ENCODE results near the gene RWDD2A. TPM values are rescaled to one million over a fixed set of nuclear protein-coding genes. Genes with fewer than 3 reads are reported as not detected.

Gene RWDD2A
- total RNA-seq, 4 donors from 2014 or later, result 0.95 to 3.5 (median 1.6) TPM

DNA sequence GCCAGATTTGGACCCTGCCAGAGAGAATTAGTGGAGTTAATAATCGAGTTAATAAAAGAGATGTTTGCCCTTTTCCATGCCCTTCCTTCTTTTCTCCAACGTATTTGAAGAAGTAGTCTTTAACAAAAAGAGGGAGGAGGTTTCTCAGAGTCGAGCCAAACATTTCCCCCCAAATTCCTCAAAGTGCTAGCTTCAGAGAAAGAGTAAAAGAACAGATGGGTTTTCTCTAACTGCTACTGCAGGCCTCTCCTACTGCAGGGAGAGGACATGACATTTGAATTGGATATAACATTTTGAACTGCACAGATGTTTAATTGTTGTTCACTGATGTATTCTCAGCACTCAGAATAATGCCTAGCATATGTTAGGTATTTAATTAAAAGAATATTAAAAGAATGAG lies 25.5 kb downstream of the RWDD2A start:
- Histone ChIP-seq H3K27me3 (no peaks in the 10 kb centered on the region), H3K36me3 (no peaks in the 10 kb centered on the region), H3K27ac (no peak overlapping the region), H3K4me1 (no peaks in the 10 kb centered on the region), H3K9me3 (no peaks in the 10 kb centered on the region), H3K4me3 (no peak overlapping the region)
- WGBS, result 52% methylated on average over 3 of the region's 3 CpGs
- TF ChIP-seq EP300 (IDR thresholded peaks at IDR 0.05) (no peak), POLR2AphosphoS5 (IDR thresholded peaks at IDR 0.05) (no peak), POLR2A (IDR thresholded peaks at IDR 0.05) (no peak)
- TF ChIP-seq, protein P1, sequence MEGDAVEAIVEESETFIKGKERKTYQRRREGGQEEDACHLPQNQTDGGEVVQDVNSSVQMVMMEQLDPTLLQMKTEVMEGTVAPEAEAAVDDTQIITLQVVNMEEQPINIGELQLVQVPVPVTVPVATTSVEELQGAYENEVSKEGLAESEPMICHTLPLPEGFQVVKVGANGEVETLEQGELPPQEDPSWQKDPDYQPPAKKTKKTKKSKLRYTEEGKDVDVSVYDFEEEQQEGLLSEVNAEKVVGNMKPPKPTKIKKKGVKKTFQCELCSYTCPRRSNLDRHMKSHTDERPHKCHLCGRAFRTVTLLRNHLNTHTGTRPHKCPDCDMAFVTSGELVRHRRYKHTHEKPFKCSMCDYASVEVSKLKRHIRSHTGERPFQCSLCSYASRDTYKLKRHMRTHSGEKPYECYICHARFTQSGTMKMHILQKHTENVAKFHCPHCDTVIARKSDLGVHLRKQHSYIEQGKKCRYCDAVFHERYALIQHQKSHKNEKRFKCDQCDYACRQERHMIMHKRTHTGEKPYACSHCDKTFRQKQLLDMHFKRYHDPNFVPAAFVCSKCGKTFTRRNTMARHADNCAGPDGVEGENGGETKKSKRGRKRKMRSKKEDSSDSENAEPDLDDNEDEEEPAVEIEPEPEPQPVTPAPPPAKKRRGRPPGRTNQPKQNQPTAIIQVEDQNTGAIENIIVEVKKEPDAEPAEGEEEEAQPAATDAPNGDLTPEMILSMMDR (IDR thresholded peaks at IDR 0.05), result no peak
- DNase-seq (ENCODE audit: low spot score in 2 of 2), result no peak

DNA sequence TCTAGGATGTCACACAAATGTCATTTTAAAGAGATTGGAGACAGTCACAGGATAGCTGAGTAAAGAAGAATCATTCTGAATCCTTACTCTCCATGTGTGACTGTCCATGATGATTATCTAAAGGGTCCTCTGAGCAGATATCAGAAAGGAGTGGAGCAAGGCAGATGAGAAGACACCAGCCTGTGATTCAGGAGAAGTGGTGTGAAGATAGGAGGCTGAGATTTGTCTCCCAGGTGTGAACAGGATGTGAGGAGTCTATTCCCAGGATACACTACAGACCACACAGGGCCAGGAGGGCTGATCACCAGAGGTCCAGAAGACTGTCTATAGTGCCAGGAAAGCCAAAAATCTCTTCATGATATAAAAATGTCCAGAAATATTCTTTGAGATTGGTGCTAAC lies 27.0 kb downstream of the RWDD2A start:
- Histone ChIP-seq H3K36me3 (no peaks in the 10 kb centered on the region), H3K4me3 (no peak overlapping the region), H3K27me3 (no peaks in the 10 kb centered on the region), H3K9me3 (no peaks in the 10 kb centered on the region), H3K4me1 (no peaks in the 10 kb centered on the region), H3K27ac (no peak overlapping the region)
- no peak for DNase-seq (ENCODE audit: low spot score in 2 of 2)
- TF ChIP-seq POLR2A (IDR thresholded peaks at IDR 0.05) (no peak), POLR2AphosphoS5 (IDR thresholded peaks at IDR 0.05) (no peak), EP300 (IDR thresholded peaks at IDR 0.05) (no peak)
- TF ChIP-seq, protein P1 (IDR thresholded peaks at IDR 0.05), result no peak

DNA sequence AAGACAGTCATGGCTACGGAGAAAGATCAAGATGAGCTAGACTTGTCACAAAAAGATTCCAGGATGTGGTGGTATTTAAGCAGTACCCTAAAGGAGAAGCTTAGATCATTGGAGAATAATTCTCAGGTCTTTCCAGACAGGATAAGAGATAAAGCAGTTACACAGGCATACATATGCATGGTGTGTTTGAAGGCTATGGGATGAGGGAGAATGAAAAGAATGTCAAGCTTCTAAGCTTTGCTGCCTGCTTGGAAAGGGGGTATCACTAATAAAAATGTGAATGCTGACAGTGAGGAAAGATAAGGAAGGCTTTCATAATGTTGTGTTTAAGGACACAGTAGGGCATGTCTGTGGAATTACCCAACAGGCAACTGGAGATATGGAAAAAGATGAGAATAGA lies 28.1 kb downstream of the RWDD2A start:
- DNase-seq (ENCODE audit: low spot score in 2 of 2), result no peak
- H3K36me3 ChIP-seq, result no peaks in the 10 kb centered on the region
- H3K27ac ChIP-seq, result no peak overlapping the region
- no peaks in the 10 kb centered on the region for H3K9me3 ChIP-seq
- H3K4me3 ChIP-seq, result no peak overlapping the region
- H3K27me3 ChIP-seq, result no peaks in the 10 kb centered on the region
- TF ChIP-seq POLR2AphosphoS5 (IDR thresholded peaks at IDR 0.05), result no peak
- TF ChIP-seq POLR2A (IDR thresholded peaks at IDR 0.05), result no peak
- TF ChIP-seq, protein P1 (IDR thresholded peaks at IDR 0.05), result no peak
- TF ChIP-seq EP300 (IDR thresholded peaks at IDR 0.05), result no peak
- no peaks in the 10 kb centered on the region for H3K4me1 ChIP-seq
- 95% methylated on average over 1 of the region's 1 CpG for WGBS

GRCh38 chr6:83221889-83222479 lies 28.8 kb downstream of the RWDD2A start:
- no peak overlapping the region for H3K4me3 ChIP-seq
- no peaks in the 10 kb centered on the region for H3K4me1 ChIP-seq
- H3K36me3 ChIP-seq, result no peaks in the 10 kb centered on the region
- no peaks in the 10 kb centered on the region for H3K27me3 ChIP-seq
- no peaks in the 10 kb centered on the region for H3K9me3 ChIP-seq
- H3K27ac ChIP-seq, result no peak overlapping the region
- no peak for TF ChIP-seq POLR2A (IDR thresholded peaks at IDR 0.05)
- TF ChIP-seq POLR2AphosphoS5 (IDR thresholded peaks at IDR 0.05), result no peak
- TF ChIP-seq, protein P1 (IDR thresholded peaks at IDR 0.05), result no peak
- no peak for TF ChIP-seq EP300 (IDR thresholded peaks at IDR 0.05)
- DNase-seq (ENCODE audit: low spot score in 2 of 2), result no peak
- 50% methylated on average over 3 of the region's 3 CpGs for WGBS

GRCh38 chr6:83226517-83226916 lies 33.4 kb downstream of the RWDD2A start:
- no peaks in the 10 kb centered on the region for H3K4me1 ChIP-seq
- no peaks in the 10 kb centered on the region for H3K9me3 ChIP-seq
- H3K4me3 ChIP-seq, result no peak overlapping the region
- no peaks in the 10 kb centered on the region for H3K36me3 ChIP-seq
- TF ChIP-seq POLR2AphosphoS5 (IDR thresholded peaks at IDR 0.05) (no peak), EP300 (IDR thresholded peaks at IDR 0.05) (no peak), POLR2A (IDR thresholded peaks at IDR 0.05) (no peak)
- TF ChIP-seq, protein P1 (IDR thresholded peaks at IDR 0.05), result no peak
- no peak overlapping the region for H3K27ac ChIP-seq
- no peak for DNase-seq (ENCODE audit: low spot score in 2 of 2)
- WGBS, result 68% methylated on average over 1 of the region's 1 CpG
- H3K27me3 ChIP-seq, result no peaks in the 10 kb centered on the region

Data from suprapubic skin (tissue), 4 donors.